GM19467 (cell line): ENCODE measurements around the gene FAM107B.
"Not testable (repeated sequence)": the region's sequence is repeated elsewhere in the genome, so short reads cannot be mapped to it uniquely, and the experiment has no call there.

Experiments
- ATAC-seq: cut with Tn5 transposase; IDR thresholded peaks from one replicate; pipeline ENCODE4 v1.9.1; 2021; ENCODE audit warnings: mild to moderate bottlenecking, moderate library complexity; ENCODE audit not compliant: unreplicated experiment

The FAM107B gene

GRCh38 chr10:14774797-14775196, at the start of gene FAM107B:
FAM107B (minus strand) TSS chr10:14774897; CDS start chr10:14774663, 234 bp downstream.
- no peak for ATAC-seq

- no peak for ATAC-seq
Measured at GRCh38 chr10:14823966-14824365, 49.3 kb upstream of the FAM107B start.

GRCh38 chr10:14822879-14823755, 48.4 kb upstream of the FAM107B start:
- no peak for ATAC-seq

GRCh38 chr10:14821635-14822375, 47.1 kb upstream of the FAM107B start:
- ATAC-seq, result no peak

- no peak for ATAC-seq
Measured at GRCh38 chr10:14820775-14821154, 46.1 kb upstream of the FAM107B start.

- no peak for ATAC-seq
Measured at GRCh38 chr10:14820010-14820774, 45.5 kb upstream of the FAM107B start.

- not testable (repeated sequence) for ATAC-seq
Measured at GRCh38 chr10:14816717-14817116, 42.0 kb upstream of the FAM107B start.

- ATAC-seq, result no peak
Measured at GRCh38 chr10:14815681-14816080, 41.0 kb upstream of the FAM107B start.

- ATAC-seq, result no peak
Measured at GRCh38 chr10:14812271-14812670, 37.6 kb upstream of the FAM107B start.

- ATAC-seq, result no peak
Measured at GRCh38 chr10:14810969-14811953, 36.6 kb upstream of the FAM107B start.

- no peak for ATAC-seq
Measured at GRCh38 chr10:14806318-14806717, 31.6 kb upstream of the FAM107B start.

- no peak for ATAC-seq
Measured at GRCh38 chr10:14803827-14804226, 29.1 kb upstream of the FAM107B start.

- ATAC-seq, result no peak
Measured at GRCh38 chr10:14801723-14802122, 27.0 kb upstream of the FAM107B start.

- no peak for ATAC-seq
Measured at GRCh38 chr10:14800397-14800796, 25.7 kb upstream of the FAM107B start.

- no peak for ATAC-seq
Measured at GRCh38 chr10:14798636-14799035, 23.9 kb upstream of the FAM107B start.

GRCh38 chr10:14787938-14788337, 13.2 kb upstream of the FAM107B start:
- ATAC-seq, result no peak

- no peak for ATAC-seq
Measured at GRCh38 chr10:14784459-14785055, 9.9 kb upstream of the FAM107B start.

- ATAC-seq, result no peak
Measured at GRCh38 chr10:14782691-14783363, 8.1 kb upstream of the FAM107B start.

GRCh38 chr10:14781763-14782162, 7.1 kb upstream of the FAM107B start:
- no peak for ATAC-seq
